Fibroblast of lung (primary cell): ENCODE measurements around the gene JAKMIP1. TPM values are rescaled to one million over a fixed set of nuclear protein-coding genes. Genes with fewer than 3 reads are reported as not detected.

ENCODE experiments used
- DNase-seq, 2 donors: peaks; one replicate each; pipeline versions ENCODE4 v3.0.0 to v3.0.0-alpha.2; 2010; ENCODE audit warnings: low read depth in 2 of 2
- H2AFZ ChIP-seq: 2 replicates; pipeline ENCODE4 v1.5.1; 2012; ENCODE audit warnings: low read length, control low read depth, inconsistent platforms
- H3K27ac ChIP-seq: 2 replicates; pipeline ENCODE4 v1.5.1; 2011; ENCODE audit warnings: low read length, control low read depth; ENCODE audit not compliant: insufficient read depth
- H3K27me3 ChIP-seq: 2 replicates; pipeline ENCODE4 v1.5.1; 2011; ENCODE audit warnings: mild to moderate bottlenecking, low read length; ENCODE audit not compliant: control insufficient read depth, insufficient read depth
- H3K36me3 ChIP-seq: 2 replicates; pipeline ENCODE4 v1.5.1; 2011; ENCODE audit warnings: low read length; ENCODE audit not compliant: control insufficient read depth, insufficient read depth
- H3K4me1 ChIP-seq: 2 replicates; pipeline ENCODE4 v1.5.1; 2011; ENCODE audit warnings: low read length; ENCODE audit not compliant: control insufficient read depth, insufficient read depth; ENCODE audit errors: extremely low read depth
- H3K4me2 ChIP-seq: 2 replicates; pipeline ENCODE4 v1.5.1; 2011; ENCODE audit warnings: low read length, control low read depth; ENCODE audit not compliant: insufficient read depth; ENCODE audit errors: extremely low read depth
- H3K4me3 ChIP-seq, 4 experiments: fragments of 200-600 bp in 1 of 4; sonication (generic) in 1 of 4; replicated peaks in 1 of 4; 2 replicates each; pipeline ENCODE4 v1.5.1; 2011 to 2016; ENCODE audit warnings: low read length in 4 of 4, low read depth in 3 of 4, mild to moderate bottlenecking in 3 of 4, control low read depth in 2 of 4, inconsistent platforms in 1 of 4, mixed read lengths in 1 of 4; ENCODE audit not compliant: insufficient read depth in 1 of 4; ENCODE audit errors: control extremely low read depth in 1 of 4
- H3K79me2 ChIP-seq: 2 replicates; pipeline ENCODE4 v1.5.1; 2012; ENCODE audit warnings: mild to moderate bottlenecking, low read length, inconsistent platforms; ENCODE audit not compliant: control insufficient read depth, insufficient read depth
- H3K9ac ChIP-seq: 2 replicates; pipeline ENCODE4 v1.5.1; 2011; ENCODE audit warnings: mild to moderate bottlenecking, low read length, control low read depth; ENCODE audit not compliant: insufficient read depth
- H3K9me3 ChIP-seq: 2 replicates; pipeline ENCODE4 v1.5.1; 2012; ENCODE audit warnings: low read depth, low read length; ENCODE audit not compliant: control insufficient read depth, insufficient read depth
- H4K20me1 ChIP-seq: 2 replicates; pipeline ENCODE4 v1.5.1; 2011; ENCODE audit warnings: low read length; ENCODE audit not compliant: control insufficient read depth, insufficient read depth; ENCODE audit errors: extremely low read depth
- EZH2 ChIP-seq: IDR thresholded peaks from 2 replicates; pipeline ENCODE4 v1.5.1; 2012; ENCODE audit warnings: low read length, control low read depth, mild to moderate bottlenecking; ENCODE audit errors: missing control alignments
- polyA plus RNA-seq, 2 donors: library from polyadenylated mRNA; depleted of rRNA in 1 of 2; stranded (reverse) in 1 of 2; unstranded in 1 of 2; fragments of >200 nt; gene quantifications; 2 replicates each; pipeline ENCODE4 v1.2.1, GENCODE V29; 2011 to 2012; ENCODE audit warnings: missing spikeins in 1 of 2
- total RNA-seq: library from RNA; depleted of rRNA; stranded (reverse); fragments of >200 nt; gene quantifications from 2 replicates; pipeline ENCODE4 v1.2.1, GENCODE V29; 2014
- TF ChIP-seq, protein P1 (sequence below), 2 donors: IDR thresholded peaks in 1 of 2; conservative IDR thresholded peaks in 1 of 2; 1 replicate in 1 of 2; 2 replicates in 1 of 2; pipeline ENCODE4 v1.5.1; 2011 to 2012; ENCODE audit warnings: low read length in 2 of 2, control low read depth in 1 of 2, inconsistent platforms in 1 of 2, low read depth in 1 of 2, mild to moderate bottlenecking in 1 of 2

The JAKMIP1 gene
- total and polyA plus RNA-seq, 2 donors (not counting 1 experiment from before 2014, with no cell fraction given) = not detected

DNA sequence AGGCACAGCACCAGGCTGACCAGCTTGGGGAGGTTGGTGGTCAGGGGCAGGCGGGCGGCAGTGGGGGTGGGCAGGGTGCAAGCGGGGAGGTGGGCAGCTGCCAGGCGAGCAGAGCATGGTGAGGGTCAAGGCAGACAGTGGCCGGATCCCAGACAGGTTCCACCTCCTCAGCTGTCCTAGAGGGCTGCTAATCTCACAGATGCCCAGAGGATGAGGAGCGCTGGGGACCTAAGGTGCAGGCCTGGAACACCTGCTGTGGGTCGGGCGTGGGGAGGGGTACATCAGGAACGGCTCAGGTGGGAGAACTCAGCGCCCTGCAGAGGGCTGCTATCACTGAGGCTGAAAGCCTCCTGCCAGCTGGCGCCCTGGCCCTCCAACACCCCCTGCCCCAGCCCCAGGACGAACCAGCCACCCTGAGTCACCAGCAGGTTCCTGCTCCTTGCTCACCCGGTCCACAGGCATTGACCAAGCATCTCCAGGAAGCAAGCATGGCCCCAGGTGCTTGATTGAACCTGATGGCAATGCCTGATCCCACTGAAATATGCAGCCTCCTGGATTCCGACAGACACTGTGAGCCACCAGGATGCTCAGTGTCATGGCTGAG is 153.7 kb downstream of the JAKMIP1 start:
- Histone ChIP-seq H3K9ac (no peak overlapping the region), H3K9me3 (no peaks in the 10 kb centered on the region), H3K27ac (no peak overlapping the region), H3K4me2 (no peak overlapping the region), H2AFZ (no peak overlapping the region), H3K79me2 (no peaks in the 10 kb centered on the region), H3K4me3 (no peak overlapping the region), H3K36me3 (no peaks in the 10 kb centered on the region), H4K20me1 (no peaks in the 10 kb centered on the region), H3K27me3 (no peaks in the 10 kb centered on the region), H3K4me1 (no peaks in the 10 kb centered on the region)
- no peak for TF ChIP-seq EZH2
- TF ChIP-seq, protein P1, sequence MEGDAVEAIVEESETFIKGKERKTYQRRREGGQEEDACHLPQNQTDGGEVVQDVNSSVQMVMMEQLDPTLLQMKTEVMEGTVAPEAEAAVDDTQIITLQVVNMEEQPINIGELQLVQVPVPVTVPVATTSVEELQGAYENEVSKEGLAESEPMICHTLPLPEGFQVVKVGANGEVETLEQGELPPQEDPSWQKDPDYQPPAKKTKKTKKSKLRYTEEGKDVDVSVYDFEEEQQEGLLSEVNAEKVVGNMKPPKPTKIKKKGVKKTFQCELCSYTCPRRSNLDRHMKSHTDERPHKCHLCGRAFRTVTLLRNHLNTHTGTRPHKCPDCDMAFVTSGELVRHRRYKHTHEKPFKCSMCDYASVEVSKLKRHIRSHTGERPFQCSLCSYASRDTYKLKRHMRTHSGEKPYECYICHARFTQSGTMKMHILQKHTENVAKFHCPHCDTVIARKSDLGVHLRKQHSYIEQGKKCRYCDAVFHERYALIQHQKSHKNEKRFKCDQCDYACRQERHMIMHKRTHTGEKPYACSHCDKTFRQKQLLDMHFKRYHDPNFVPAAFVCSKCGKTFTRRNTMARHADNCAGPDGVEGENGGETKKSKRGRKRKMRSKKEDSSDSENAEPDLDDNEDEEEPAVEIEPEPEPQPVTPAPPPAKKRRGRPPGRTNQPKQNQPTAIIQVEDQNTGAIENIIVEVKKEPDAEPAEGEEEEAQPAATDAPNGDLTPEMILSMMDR (conservative IDR thresholded peaks at IDR 0.05 in 1 of 2, IDR thresholded peaks at IDR 0.05 in 1 of 2; ENCODE audit: low read depth in 1 of 2, low read length in 2 of 2) = no peak
- DNase-seq = no peak

DNA sequence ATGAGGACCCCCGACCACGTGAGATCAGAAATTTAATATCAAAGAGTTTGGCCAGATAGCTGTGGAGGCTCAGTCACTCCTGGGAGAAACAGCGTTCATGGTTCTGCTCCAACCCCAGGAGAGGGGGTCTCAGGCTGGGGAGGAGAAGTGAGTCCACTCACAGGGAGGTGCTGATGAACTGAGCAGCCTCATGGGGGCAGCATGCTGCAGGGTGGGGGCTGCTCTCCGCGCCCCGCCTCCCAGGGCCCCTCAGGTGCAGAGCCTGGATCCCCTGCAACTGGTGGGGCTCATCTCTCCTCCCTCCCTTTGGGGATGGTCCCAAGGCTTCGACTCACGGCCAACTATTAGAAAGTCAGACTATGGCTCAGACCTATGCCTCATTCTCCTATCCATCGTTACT is 155.5 kb downstream of the JAKMIP1 start:
- no peaks in the 10 kb centered on the region for H3K36me3 ChIP-seq
- H4K20me1 ChIP-seq = no peaks in the 10 kb centered on the region
- no peak overlapping the region for H3K9ac ChIP-seq
- no peaks in the 10 kb centered on the region for H3K27me3 ChIP-seq
- no peak overlapping the region for H3K4me3 ChIP-seq
- no peaks in the 10 kb centered on the region for H3K9me3 ChIP-seq
- no peak overlapping the region for H3K4me2 ChIP-seq
- no peak overlapping the region for H2AFZ ChIP-seq
- H3K27ac ChIP-seq = no peak overlapping the region
- TF ChIP-seq EZH2 = no peak
- TF ChIP-seq, protein P1 (conservative IDR thresholded peaks at IDR 0.05 in 1 of 2, IDR thresholded peaks at IDR 0.05 in 1 of 2; ENCODE audit: low read depth in 1 of 2, low read length in 2 of 2) = no peak
- no peaks in the 10 kb centered on the region for H3K79me2 ChIP-seq
- no peak for DNase-seq
- no peaks in the 10 kb centered on the region for H3K4me1 ChIP-seq

DNA sequence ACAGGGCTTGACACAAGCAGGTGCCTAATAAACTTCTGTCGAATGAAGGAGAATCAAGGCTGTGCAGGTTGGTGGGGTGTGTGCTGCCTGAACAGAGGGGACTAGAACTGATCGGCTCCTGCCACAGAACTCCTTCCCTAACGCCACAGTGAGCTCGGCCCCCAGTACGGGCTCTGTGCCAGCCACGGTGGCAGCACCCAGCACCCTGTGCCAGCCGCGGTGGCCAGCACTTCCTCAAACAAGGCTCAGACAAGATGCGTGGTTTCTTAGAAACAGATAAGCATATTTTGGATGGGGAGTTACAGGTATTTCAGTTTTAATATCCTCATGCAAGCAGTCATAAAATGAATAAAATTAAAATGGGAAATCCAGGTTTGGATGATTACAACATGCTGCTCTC is 156.1 kb downstream of the JAKMIP1 start:
- Histone ChIP-seq H3K27ac (no peak overlapping the region), H4K20me1 (no peaks in the 10 kb centered on the region), H3K79me2 (no peaks in the 10 kb centered on the region), H3K27me3 (no peaks in the 10 kb centered on the region), H2AFZ (no peak overlapping the region), H3K9me3 (no peaks in the 10 kb centered on the region), H3K4me3 (no peak overlapping the region), H3K4me1 (no peaks in the 10 kb centered on the region), H3K36me3 (no peaks in the 10 kb centered on the region), H3K4me2 (no peak overlapping the region), H3K9ac (no peak overlapping the region)
- TF ChIP-seq, protein P1 (conservative IDR thresholded peaks at IDR 0.05 in 1 of 2, IDR thresholded peaks at IDR 0.05 in 1 of 2; ENCODE audit: low read depth in 1 of 2, low read length in 2 of 2) = no peak
- TF ChIP-seq EZH2 = no peak
- DNase-seq = no peak
